Vagina (tissue), 2 donors: ENCODE data around the gene DYNC1I1. TPM values are rescaled to one million over a fixed set of nuclear protein-coding genes. Genes with fewer than 3 reads are reported as not detected.

Source experiments
- DNase-seq, 2 donors: peaks; one replicate each; pipeline ENCODE4 v3.0.0-alpha.2; 2017; ENCODE audit errors: extremely low spot score in 2 of 2
- H3K27ac ChIP-seq: fragments of 200-600 bp; sonication (generic); one replicate; pipeline ENCODE4 v1.5.1; 2019
- H3K27me3 ChIP-seq: fragments of 200-600 bp; sonication (generic); one replicate; pipeline ENCODE4 v1.5.1; 2019
- H3K36me3 ChIP-seq, 2 donors: fragments of 200-600 bp; sonication (generic); one replicate each; pipeline ENCODE4 v1.5.1; 2017 to 2019
- H3K4me1 ChIP-seq: fragments of 200-600 bp; sonication (generic); one replicate; pipeline ENCODE4 v1.5.1; 2019
- H3K4me3 ChIP-seq, 2 donors: fragments of 200-600 bp; sonication (generic); 1 replicate in 1 of 2; 2 replicates in 1 of 2; pipeline ENCODE4 v1.5.1; 2016 to 2019
- H3K9me3 ChIP-seq: fragments of 200-600 bp; sonication (generic); one replicate; pipeline ENCODE4 v1.5.1; 2019
- CTCF ChIP-seq, 3 experiments: fragments of 450-650 bp in 2 of 3; fragments of 200-600 bp in 1 of 3; sonication (generic) in 1 of 3; IDR thresholded peaks; one replicate each; pipeline ENCODE4 v1.5.1; 2017 to 2019; ENCODE audit warnings: antibody characterized with exemption in 3 of 3, mild to moderate bottlenecking in 2 of 3, moderate library complexity in 2 of 3
- POLR2A ChIP-seq, 2 donors: fragments of 450-650 bp; IDR thresholded peaks; one replicate each; pipeline ENCODE4 v1.6.1; 2017; ENCODE audit warnings: antibody characterized with exemption in 2 of 2, mild to moderate bottlenecking in 2 of 2, moderate library complexity in 2 of 2
- POLR2AphosphoS5 ChIP-seq, 2 donors: sonication (generic); formaldehyde crosslinking; IDR thresholded peaks; one replicate each; pipeline ENCODE4 v1.9.0; 2017; ENCODE audit warnings: antibody characterized with exemption in 2 of 2, mild to moderate bottlenecking in 2 of 2, low read depth in 1 of 2; ENCODE audit not compliant: insufficient read depth in 1 of 2
- intact Hi-C: fragments of 100-400 bp; cut with DNase I; formaldehyde crosslinking; loops from one replicate; pipeline ENCODE4 v1.15.1; 2023
- total RNA-seq: library from RNA; depleted of rRNA; stranded (reverse); fragments of >200 nt; gene quantifications from one replicate; pipeline ENCODE4 v1.2.3, GENCODE V29; 2016

The DYNC1I1 gene
- total RNA-seq, 1 donor from 2014 or later: 12.0 TPM

GRCh38 chr7:95893484-95893883, 121.1 kb downstream of the DYNC1I1 start:
- H3K4me3 ChIP-seq: no peak overlapping the region
- no peaks in the 10 kb centered on the region for H3K4me1 ChIP-seq
- H3K27me3 ChIP-seq: no peaks in the 10 kb centered on the region
- intact Hi-C loops: no loop called here
- no peak for DNase-seq
- TF ChIP-seq POLR2AphosphoS5 (IDR thresholded peaks at IDR 0.05; ENCODE audit: insufficient read depth in 1 of 2, low read depth in 1 of 2) (no peak), POLR2A (IDR thresholded peaks at IDR 0.05) (no peak), CTCF (IDR thresholded peaks at IDR 0.05) (no peak)
- no peaks in the 10 kb centered on the region for H3K9me3 ChIP-seq
- H3K27ac ChIP-seq: no peak overlapping the region
- H3K36me3 ChIP-seq: no peaks in the 10 kb centered on the region

- Histone ChIP-seq H3K27ac (no peak overlapping the region), H3K27me3 (no peaks in the 10 kb centered on the region), H3K36me3 (no peaks in the 10 kb centered on the region), H3K9me3 (no peaks in the 10 kb centered on the region), H3K4me3 (no peak overlapping the region), H3K4me1 (no peaks in the 10 kb centered on the region)
- intact Hi-C loops: no loop called here
- no peak for TF ChIP-seq CTCF (IDR thresholded peaks at IDR 0.05)
- no peak for TF ChIP-seq POLR2AphosphoS5 (IDR thresholded peaks at IDR 0.05; ENCODE audit: insufficient read depth in 1 of 2, low read depth in 1 of 2)
- TF ChIP-seq POLR2A (IDR thresholded peaks at IDR 0.05): no peak
- no peak for DNase-seq
Measured at GRCh38 chr7:95897557-95898251, 125.3 kb downstream of the DYNC1I1 start.

- Histone ChIP-seq H3K4me3 (no peak overlapping the region), H3K27ac (no peak overlapping the region), H3K9me3 (no peaks in the 10 kb centered on the region), H3K27me3 (no peaks in the 10 kb centered on the region), H3K4me1 (no peaks in the 10 kb centered on the region), H3K36me3 (no peaks in the 10 kb centered on the region)
- TF ChIP-seq POLR2AphosphoS5 (IDR thresholded peaks at IDR 0.05; ENCODE audit: insufficient read depth in 1 of 2, low read depth in 1 of 2) (no peak), CTCF (IDR thresholded peaks at IDR 0.05) (no peak), POLR2A (IDR thresholded peaks at IDR 0.05) (no peak)
- DNase-seq: no peak
- intact Hi-C loops: no loop called here
Measured at GRCh38 chr7:95899919-95900513, 127.7 kb downstream of the DYNC1I1 start.

GRCh38 chr7:95901006-95901405, 128.7 kb downstream of the DYNC1I1 start:
- intact Hi-C loops: no loop called here
- no peak overlapping the region for H3K27ac ChIP-seq
- no peak overlapping the region for H3K4me3 ChIP-seq
- TF ChIP-seq CTCF (IDR thresholded peaks at IDR 0.05) (no peak), POLR2AphosphoS5 (IDR thresholded peaks at IDR 0.05; ENCODE audit: insufficient read depth in 1 of 2, low read depth in 1 of 2) (no peak), POLR2A (IDR thresholded peaks at IDR 0.05) (no peak)
- no peaks in the 10 kb centered on the region for H3K36me3 ChIP-seq
- no peaks in the 10 kb centered on the region for H3K9me3 ChIP-seq
- no peaks in the 10 kb centered on the region for H3K4me1 ChIP-seq
- DNase-seq: no peak
- no peaks in the 10 kb centered on the region for H3K27me3 ChIP-seq

GRCh38 chr7:95904099-95904498, 131.7 kb downstream of the DYNC1I1 start:
- no peaks in the 10 kb centered on the region for H3K27me3 ChIP-seq
- no peaks in the 10 kb centered on the region for H3K36me3 ChIP-seq
- no peak overlapping the region for H3K4me3 ChIP-seq
- no peak for DNase-seq
- no peak for TF ChIP-seq POLR2A (IDR thresholded peaks at IDR 0.05)
- TF ChIP-seq CTCF (IDR thresholded peaks at IDR 0.05): no peak
- no peak for TF ChIP-seq POLR2AphosphoS5 (IDR thresholded peaks at IDR 0.05; ENCODE audit: insufficient read depth in 1 of 2, low read depth in 1 of 2)
- intact Hi-C loops: no loop called here
- H3K27ac ChIP-seq: no peak overlapping the region
- H3K9me3 ChIP-seq: no peaks in the 10 kb centered on the region
- H3K4me1 ChIP-seq: no peaks in the 10 kb centered on the region
